Activated CD4-positive, alpha-beta T cell treated with anti-CD3 and anti-CD28 coated beads for 36 hours (primary cell): Measurements from ENCODE around the gene POMZP3. TPM values are rescaled to one million over a fixed set of nuclear protein-coding genes. Genes with fewer than 3 reads are reported as not detected.
"Not testable (repeated sequence)": the region's sequence is repeated elsewhere in the genome, so short reads cannot be mapped to it uniquely, and the experiment has no call there.

Source experiments
- ATAC-seq: fragments of 200-7000 bp; cut with Tn5 transposase; one replicate; pipeline ENCODE4 v1.10.0; 2021; ENCODE audit warnings: mild to moderate bottlenecking, moderate library complexity
- CTCF ChIA-PET: fragments of 350-600 bp; sonication (Branson Sonifier 250); formaldehyde crosslinking; loops from one replicate; lab custom pipeline; 2021; ENCODE audit warnings: antibody characterized with exemption; lab: Charles Lee
- POLR2A ChIA-PET: fragments of 350-600 bp; sonication (Branson Sonifier 250); formaldehyde crosslinking; loops from one replicate; lab custom pipeline; 2021; ENCODE audit warnings: antibody characterized with exemption, inconsistent platforms; lab: Charles Lee
- DNase-seq: peaks from one replicate; pipeline ENCODE4 v3.0.0-alpha.2; 2020
- H3K27ac Mint-ChIP-seq: one replicate; pipeline ENCODE4 v1.8.0; 2021; ENCODE audit warnings: mixed read lengths
- H3K27me3 Mint-ChIP-seq: one replicate; pipeline ENCODE4 v1.8.0; 2021; ENCODE audit warnings: mixed read lengths
- H3K36me3 Mint-ChIP-seq: one replicate; pipeline ENCODE4 v1.8.0; 2021; ENCODE audit warnings: low read depth, mixed read lengths
- H3K4me1 Mint-ChIP-seq: one replicate; pipeline ENCODE4 v1.8.0; 2021; ENCODE audit warnings: mixed read lengths
- H3K4me3 Mint-ChIP-seq: one replicate; pipeline ENCODE4 v1.8.0; 2021; ENCODE audit warnings: mild to moderate bottlenecking, moderate library complexity, mixed read lengths
- H3K9me3 Mint-ChIP-seq: one replicate; pipeline ENCODE4 v1.8.0; 2021; ENCODE audit warnings: low read depth, mixed read lengths
- intact Hi-C, 2 experiments: fragments of 100-400 bp; cut with DNase I in 1 of 2; cut with micrococcal nuclease in 1 of 2; formaldehyde crosslinking; loops; one replicate each; pipeline versions ENCODE4 v1.14.2 to v1.15.1; 2022 to 2024; cut with DNase I, micrococcal nuclease
- total RNA-seq, 2 experiments: library from RNA; stranded (reverse); gene quantifications; one replicate each; pipeline ENCODE4 v1.2.3, GENCODE V29; 2021

The POMZP3 gene
- total RNA-seq, 2 experiments from 2014 or later = 9.0 to 9.9 TPM

DNA sequence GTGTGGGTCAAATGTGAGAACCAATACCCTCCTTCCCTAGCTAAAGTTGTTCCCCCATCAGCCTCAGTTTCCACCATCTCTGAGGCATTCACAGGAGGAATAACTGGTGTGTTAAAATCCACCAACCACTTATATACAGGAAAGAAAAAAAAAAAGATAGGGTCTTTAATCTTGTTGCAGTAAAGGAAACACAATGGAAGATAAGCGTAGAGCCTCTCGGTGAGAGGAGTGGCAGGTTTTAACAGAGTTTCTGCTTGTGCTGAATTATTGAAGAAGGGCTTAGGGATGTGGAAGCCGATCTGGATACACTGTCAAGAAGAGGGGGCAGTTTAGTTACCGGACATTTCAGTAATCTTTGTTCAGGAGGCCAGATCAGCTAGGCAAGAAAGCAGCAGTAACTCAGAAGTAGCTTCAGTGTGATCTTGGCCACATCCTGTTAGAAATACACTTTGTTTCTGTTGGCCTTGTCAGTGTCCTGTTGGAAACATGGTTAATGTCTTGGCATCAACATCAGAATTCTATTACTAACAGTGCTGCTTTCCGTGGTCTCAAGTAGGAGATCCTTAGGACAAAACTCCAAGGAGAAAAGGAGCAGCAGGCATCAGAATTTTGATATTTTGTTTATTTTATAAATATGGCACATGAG lies 43.3 kb downstream of the POMZP3 start:
- H3K9me3 Mint-ChIP-seq, H3K27me3 Mint-ChIP-seq, POLR2A ChIA-PET, CTCF ChIA-PET, intact Hi-C loops, DNase-seq: not testable (repeated sequence)
- Mint-ChIP-seq H3K36me3 (peaks cover 10% of the 10 kb centered on the region), H3K4me1 (peaks cover 55% of the 10 kb centered on the region), H3K4me3 (peak overlapping the region; percentile 9), H3K27ac (peak overlapping the region; percentile 88)
- ATAC-seq = peak; percentile 17

DNA sequence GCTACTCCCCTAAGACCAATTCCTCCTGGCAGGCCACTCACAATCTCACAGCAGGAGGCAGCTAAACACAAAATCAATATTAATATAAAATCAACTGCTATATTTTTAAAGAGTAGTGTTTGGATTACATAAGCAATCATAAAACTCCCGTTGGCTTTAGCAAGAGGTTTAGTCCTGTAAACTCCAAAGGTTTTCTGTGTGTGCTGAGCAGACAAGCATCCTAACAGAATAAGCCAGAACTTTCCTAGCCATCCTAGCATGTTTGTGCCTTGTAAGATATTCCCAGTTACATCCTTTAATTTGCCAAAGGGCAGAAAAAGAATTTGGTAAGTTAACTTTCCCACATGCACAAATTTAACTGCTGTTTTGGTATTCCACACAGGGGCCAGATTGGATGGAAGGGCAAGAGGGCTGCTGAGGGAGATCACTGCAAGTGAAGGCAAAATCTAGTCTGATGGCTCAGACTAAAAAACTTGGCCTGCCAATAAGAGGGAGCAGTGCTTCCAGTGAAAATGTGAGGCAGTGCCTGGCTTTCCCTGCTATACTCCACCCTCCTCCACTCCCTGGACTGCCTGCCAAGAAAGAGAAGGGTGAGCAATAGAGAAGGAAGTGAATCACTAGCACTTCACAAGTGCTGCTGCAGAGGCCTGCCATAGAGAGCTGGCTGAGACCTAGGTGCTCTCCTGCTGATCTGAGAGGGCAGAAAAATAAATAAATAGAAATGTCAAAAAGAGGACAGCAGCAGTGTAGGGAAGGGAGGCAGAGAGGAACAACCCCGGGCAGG lies 44.0 kb downstream of the POMZP3 start:
- DNase-seq (peak; percentile 50), ATAC-seq (peak; percentile 98)
- peak overlapping the region; percentile 9 for H3K4me3 Mint-ChIP-seq
- intact Hi-C loops, H3K9me3 Mint-ChIP-seq, POLR2A ChIA-PET, CTCF ChIA-PET, H3K27me3 Mint-ChIP-seq, H3K36me3 Mint-ChIP-seq: not testable (repeated sequence)
- peak overlapping the region; percentile 88 for H3K27ac Mint-ChIP-seq
- peaks cover 50% of the 10 kb centered on the region for H3K4me1 Mint-ChIP-seq

DNA sequence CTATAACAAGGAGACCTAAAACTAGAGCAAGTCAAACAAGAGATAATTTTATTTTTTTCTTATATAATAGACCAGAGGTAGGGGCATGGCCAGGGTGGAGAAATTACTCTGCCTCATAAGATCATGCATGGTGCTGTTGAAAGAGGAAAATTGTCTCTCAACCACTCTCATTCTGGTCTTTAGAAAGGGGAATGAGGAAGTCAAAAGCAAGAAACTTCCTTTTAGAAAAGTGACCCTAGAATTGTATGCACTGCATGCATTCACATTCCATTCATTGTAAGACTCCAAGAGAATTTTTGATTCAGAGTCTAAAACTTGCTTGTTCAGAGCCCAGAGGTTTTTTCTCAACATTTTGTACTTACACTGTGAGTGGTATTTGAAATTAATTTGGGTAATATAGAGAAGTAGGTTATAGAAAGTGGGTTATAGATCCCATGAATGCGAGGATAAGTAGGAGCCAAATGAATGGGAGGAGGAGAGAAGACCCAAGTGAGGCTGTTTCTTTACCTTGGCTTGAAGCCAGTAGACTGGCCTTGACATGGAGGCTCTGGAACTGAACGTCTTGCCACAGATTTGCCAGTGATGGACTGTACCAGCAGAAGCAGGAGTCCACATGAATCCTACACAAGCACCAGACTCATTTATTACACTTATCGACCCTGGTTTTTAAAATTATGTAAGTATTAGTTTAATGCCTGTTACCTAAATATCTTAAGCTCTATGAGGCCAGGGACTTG lies 51.0 kb downstream of the POMZP3 start:
- H3K4me1 Mint-ChIP-seq, H3K4me3 Mint-ChIP-seq, DNase-seq, POLR2A ChIA-PET, H3K27ac Mint-ChIP-seq, H3K9me3 Mint-ChIP-seq, H3K36me3 Mint-ChIP-seq, ATAC-seq, intact Hi-C loops, H3K27me3 Mint-ChIP-seq: not testable (repeated sequence)
- CTCF ChIA-PET = interaction anchor here (0.6 kb wide), 1 partner anchor 336 kb away, joined by 3 read pairs; no protein-coding TSS in a partner anchor

DNA sequence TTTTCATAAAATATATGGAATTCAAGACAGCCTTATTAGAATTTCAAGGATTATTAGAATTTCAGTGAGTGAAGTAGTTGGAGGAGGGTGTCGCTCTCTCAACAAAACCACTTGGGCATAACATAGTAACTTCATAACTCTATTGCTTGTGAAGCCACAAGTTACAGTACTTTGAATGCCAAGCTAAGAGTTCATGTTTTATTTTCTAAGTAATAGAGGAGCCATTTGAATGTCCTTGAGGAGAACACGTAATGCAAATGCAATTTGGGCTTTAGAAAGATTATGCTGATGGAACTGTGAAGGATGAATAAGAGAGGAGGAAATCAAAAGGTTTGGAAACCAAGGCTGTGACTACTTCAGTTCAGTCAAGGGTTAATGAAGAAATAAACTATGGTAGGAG lies 51.6 kb downstream of the POMZP3 start:
- ATAC-seq, H3K27ac Mint-ChIP-seq, H3K36me3 Mint-ChIP-seq, H3K9me3 Mint-ChIP-seq, intact Hi-C loops, CTCF ChIA-PET, DNase-seq, H3K4me3 Mint-ChIP-seq, H3K27me3 Mint-ChIP-seq, H3K4me1 Mint-ChIP-seq, POLR2A ChIA-PET: not testable (repeated sequence)

DNA sequence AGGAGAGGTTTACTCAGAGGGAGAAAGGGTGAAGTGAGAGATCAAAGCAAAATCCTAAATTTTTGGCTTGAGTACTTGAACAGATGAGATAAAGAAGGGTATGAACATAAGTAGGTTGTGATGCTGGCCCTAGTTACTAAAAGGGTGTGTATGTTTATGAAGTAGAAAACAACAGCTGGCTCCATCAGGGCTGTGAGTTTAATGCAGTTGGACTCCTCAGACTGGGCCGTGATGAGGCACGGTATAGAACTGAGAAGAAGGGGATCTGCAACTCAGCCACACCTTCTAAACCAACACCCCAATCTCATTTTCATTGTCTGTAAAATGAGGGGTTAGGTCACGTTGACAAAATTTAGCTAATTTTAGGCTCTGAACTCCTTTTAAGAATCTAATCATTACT lies 54.8 kb downstream of the POMZP3 start:
- H3K4me3 Mint-ChIP-seq, POLR2A ChIA-PET, H3K27ac Mint-ChIP-seq, H3K4me1 Mint-ChIP-seq, H3K27me3 Mint-ChIP-seq, CTCF ChIA-PET, DNase-seq, intact Hi-C loops, H3K9me3 Mint-ChIP-seq, ATAC-seq: not testable (repeated sequence)
- peaks cover 15% of the 10 kb centered on the region for H3K36me3 Mint-ChIP-seq

DNA sequence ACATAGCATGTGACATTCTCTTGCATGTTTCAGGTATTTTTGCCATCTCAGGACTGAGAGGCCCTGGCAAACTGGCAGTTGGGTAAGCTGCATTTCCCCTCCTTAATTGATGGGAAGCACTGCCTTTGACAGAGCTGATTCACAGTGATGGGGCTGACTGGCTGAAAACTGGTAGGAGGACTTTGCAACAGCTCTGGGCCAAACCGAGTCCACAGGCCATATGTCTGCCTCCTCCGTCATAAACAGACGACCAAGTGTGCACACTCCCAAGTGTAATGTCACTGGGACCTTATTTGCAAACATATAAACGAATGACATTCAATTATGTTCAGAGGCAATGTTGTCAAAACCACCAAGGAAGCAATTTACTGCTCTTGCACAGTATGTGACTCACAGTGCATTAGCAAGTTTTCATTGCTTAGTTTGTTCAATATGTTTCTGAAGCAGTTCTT lies 56.7 kb downstream of the POMZP3 start:
- ATAC-seq, CTCF ChIA-PET, H3K4me3 Mint-ChIP-seq, POLR2A ChIA-PET, H3K9me3 Mint-ChIP-seq, H3K27ac Mint-ChIP-seq, intact Hi-C loops, H3K4me1 Mint-ChIP-seq, DNase-seq, H3K27me3 Mint-ChIP-seq: not testable (repeated sequence)
- peaks cover 28% of the 10 kb centered on the region for H3K36me3 Mint-ChIP-seq

DNA sequence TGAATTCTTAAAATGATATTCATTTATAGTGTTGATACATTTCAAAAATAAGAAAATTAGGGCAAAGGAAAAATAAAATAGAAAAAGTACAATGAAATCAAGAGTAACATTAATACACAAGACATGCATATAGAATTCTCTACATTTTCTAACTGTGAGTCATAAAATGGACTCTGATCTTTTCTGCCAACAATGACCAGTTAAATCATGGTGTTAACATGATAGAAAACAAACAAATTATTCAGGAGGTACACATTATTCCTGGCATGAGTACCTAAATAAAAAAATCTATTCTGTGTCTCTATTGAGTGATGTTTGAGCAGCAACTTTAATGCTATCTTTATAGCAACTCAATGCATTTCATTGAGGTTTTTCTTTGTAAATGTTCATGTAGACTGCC lies 58.3 kb downstream of the POMZP3 start:
- H3K4me3 Mint-ChIP-seq, DNase-seq, H3K27ac Mint-ChIP-seq, CTCF ChIA-PET, intact Hi-C loops, H3K27me3 Mint-ChIP-seq, H3K9me3 Mint-ChIP-seq, ATAC-seq, POLR2A ChIA-PET, H3K4me1 Mint-ChIP-seq: not testable (repeated sequence)
- peaks cover 37% of the 10 kb centered on the region for H3K36me3 Mint-ChIP-seq

DNA sequence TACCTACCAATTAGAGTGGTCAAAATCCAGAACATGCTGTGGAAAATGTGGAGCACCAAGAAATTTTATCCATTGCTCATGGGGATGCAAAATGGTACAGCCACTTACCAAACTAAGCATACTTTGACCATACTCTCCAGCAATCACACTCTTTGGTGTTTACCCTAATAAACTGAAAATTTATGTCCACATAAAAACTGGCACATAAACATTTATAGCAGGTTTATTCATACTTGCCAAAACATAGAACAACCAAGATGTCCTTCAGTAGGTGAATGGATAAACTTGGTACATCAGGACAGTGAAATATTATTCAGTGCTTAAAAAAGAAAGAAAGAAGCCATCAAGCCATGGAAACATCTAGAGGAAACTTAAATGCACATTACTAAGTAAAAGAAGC lies 59.3 kb downstream of the POMZP3 start:
- H3K27me3 Mint-ChIP-seq, ATAC-seq, H3K9me3 Mint-ChIP-seq, CTCF ChIA-PET, H3K27ac Mint-ChIP-seq, DNase-seq, POLR2A ChIA-PET, H3K4me3 Mint-ChIP-seq, intact Hi-C loops: not testable (repeated sequence)
- H3K4me1 Mint-ChIP-seq = peaks cover 11% of the 10 kb centered on the region
- peaks cover 36% of the 10 kb centered on the region for H3K36me3 Mint-ChIP-seq

DNA sequence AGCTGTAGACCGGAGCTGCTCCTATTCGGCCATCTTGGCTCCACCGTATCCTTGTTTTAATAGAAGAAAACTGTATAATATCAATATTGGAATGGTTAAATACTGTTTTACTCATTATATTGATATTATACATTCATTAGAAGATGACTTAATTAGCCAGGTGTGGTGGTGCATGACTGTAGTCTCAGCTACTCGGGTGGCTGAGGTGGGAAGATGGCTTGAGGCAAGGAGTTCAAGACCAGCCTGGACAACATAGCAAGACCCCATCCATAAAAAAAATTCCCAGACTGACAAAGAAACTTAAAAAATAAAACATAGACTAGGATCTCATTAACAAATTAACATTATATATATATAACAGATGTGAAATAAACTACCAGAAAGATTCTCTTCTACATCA lies 59.8 kb downstream of the POMZP3 start:
- DNase-seq, H3K4me3 Mint-ChIP-seq, ATAC-seq, POLR2A ChIA-PET, H3K27me3 Mint-ChIP-seq, intact Hi-C loops, H3K9me3 Mint-ChIP-seq, H3K27ac Mint-ChIP-seq, CTCF ChIA-PET: not testable (repeated sequence)
- Mint-ChIP-seq H3K4me1 (peaks cover 14% of the 10 kb centered on the region), H3K36me3 (peaks cover 36% of the 10 kb centered on the region)

DNA sequence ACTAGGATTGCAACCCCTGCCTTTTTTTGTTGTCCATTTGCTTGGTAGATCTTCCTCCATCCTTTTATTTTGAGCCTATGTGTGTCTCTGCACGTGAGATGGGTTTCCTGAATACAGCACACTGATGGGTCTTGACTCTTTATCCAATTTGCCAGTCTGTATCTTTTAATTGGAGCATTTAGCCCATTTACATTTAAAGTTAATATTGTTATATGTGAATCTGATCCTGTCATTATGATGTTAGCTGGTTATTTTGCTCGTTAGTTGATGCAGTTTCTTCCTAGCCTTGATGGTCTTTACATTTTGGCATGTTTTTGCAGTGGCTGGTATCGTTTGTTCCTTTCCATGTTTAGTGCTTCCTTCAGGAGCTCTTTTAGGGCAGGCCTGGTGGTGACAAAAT lies 62.1 kb downstream of the POMZP3 start:
- H3K27me3 Mint-ChIP-seq, H3K4me3 Mint-ChIP-seq, POLR2A ChIA-PET, DNase-seq, H3K9me3 Mint-ChIP-seq, CTCF ChIA-PET, H3K27ac Mint-ChIP-seq, ATAC-seq, intact Hi-C loops: not testable (repeated sequence)
- H3K36me3 Mint-ChIP-seq = peaks cover 44% of the 10 kb centered on the region
- H3K4me1 Mint-ChIP-seq = peaks cover 17% of the 10 kb centered on the region

DNA sequence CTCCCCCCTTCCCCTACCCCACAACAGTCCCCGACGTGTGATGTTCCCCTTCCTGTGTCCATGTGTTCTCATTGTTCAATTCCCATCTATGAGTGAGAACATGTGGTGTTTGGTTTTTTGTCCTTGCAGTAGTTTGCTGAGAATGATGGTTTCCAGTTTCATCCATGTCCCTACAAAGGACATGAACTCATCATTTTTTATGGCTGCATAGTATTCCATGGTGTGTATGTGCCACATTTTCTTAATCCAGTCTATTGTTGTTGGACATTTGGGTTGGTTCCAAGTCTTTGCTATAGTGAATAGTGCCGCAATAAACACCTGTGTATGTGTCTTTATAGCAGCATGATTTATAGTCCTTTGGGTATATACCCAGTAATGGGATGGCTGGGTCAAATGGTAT lies 65.7 kb downstream of the POMZP3 start:
- H3K27me3 Mint-ChIP-seq, CTCF ChIA-PET, ATAC-seq, DNase-seq, POLR2A ChIA-PET, H3K9me3 Mint-ChIP-seq, H3K27ac Mint-ChIP-seq, H3K4me3 Mint-ChIP-seq, intact Hi-C loops: not testable (repeated sequence)
- Mint-ChIP-seq H3K4me1 (peaks cover 29% of the 10 kb centered on the region), H3K36me3 (peaks cover 44% of the 10 kb centered on the region)
